ENCODE data around the gene GMPR2.

DNA sequence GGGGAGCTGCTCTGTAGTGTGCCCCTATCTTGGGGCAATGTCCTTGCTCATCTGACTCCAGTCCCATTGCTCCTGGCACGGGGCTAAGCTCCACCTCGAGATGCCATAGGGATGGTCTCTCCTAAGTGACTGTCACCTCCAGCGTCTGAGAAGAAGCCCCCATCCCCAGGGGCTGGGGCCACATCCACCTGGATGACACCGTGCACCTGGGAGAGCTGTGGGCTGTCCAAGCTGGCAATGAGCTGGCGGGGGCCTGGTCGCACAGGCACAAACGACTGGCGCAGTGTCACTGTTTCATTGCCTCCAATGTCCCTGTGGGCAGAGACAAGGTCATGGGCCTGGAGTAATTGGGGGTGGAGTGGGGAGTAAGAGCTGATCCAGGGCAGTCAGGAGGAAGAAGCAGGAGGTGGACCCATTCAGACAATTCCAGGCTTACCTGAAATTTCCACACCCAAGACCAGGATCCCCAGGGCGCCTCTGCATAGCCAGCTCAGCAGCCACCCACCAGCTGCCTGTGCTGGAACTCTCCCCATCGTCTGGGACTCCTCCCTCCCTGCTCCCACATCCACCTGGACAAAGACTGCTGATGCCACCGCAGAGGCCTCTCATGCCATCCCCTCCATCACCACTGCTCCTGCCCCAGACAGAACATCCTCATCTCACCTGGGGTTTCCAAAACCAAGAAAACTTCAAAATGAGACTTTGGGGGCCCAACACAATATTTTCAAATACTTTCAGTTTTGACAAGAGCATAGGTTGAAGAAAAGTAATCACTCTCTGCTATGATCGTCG lies 16.7 kb downstream of the GMPR2 start:
- TF ChIP-seq, protein P1, sequence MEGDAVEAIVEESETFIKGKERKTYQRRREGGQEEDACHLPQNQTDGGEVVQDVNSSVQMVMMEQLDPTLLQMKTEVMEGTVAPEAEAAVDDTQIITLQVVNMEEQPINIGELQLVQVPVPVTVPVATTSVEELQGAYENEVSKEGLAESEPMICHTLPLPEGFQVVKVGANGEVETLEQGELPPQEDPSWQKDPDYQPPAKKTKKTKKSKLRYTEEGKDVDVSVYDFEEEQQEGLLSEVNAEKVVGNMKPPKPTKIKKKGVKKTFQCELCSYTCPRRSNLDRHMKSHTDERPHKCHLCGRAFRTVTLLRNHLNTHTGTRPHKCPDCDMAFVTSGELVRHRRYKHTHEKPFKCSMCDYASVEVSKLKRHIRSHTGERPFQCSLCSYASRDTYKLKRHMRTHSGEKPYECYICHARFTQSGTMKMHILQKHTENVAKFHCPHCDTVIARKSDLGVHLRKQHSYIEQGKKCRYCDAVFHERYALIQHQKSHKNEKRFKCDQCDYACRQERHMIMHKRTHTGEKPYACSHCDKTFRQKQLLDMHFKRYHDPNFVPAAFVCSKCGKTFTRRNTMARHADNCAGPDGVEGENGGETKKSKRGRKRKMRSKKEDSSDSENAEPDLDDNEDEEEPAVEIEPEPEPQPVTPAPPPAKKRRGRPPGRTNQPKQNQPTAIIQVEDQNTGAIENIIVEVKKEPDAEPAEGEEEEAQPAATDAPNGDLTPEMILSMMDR (IDR thresholded peaks at IDR 0.05) = no peak
- TF ChIP-seq POLR2A (IDR thresholded peaks at IDR 0.05) = no peak

Data from stomach (tissue), 4 donors.